OCI-LY7 (cell line): Measurements from ENCODE around the gene DUSP16.

Source experiments
- EZH2phosphoT487 ChIP-seq: fragments of 200-600 bp; sonication (generic); IDR thresholded peaks from 2 replicates; pipeline ENCODE4 v1.6.1; 2018; ENCODE audit warnings: low read depth, borderline replicate concordance, mild to moderate bottlenecking, mixed run types, antibody characterized with exemption, low read length, moderate library complexity, mixed read lengths
- TF ChIP-seq, protein P1 (sequence below): fragments of 200-600 bp; sonication (generic); conservative IDR thresholded peaks from 2 replicates; pipeline ENCODE4 v1.5.1; 2014; ENCODE audit warnings: mild to moderate bottlenecking, antibody characterized with exemption, low read length, moderate library complexity, mixed read lengths

DNA sequence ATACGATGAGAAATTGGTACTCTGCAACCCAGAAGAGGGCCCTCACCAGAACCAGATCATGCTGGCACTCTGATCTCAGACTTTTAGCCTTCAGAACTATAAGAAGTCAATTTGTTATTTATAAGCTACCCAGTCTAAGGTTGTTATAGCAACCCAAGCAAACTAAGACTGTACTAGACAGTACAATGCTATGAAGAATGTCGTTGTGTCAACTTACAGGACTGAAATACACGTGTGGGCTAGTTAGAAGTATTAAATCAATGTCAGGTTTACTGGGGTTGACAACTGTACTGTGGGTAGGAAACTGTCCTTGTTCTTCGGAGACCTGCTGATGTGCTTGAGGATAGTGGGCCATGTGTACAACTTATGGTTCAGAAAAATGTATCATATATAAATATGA is 19.7 kb downstream of the DUSP16 start:
- TF ChIP-seq, protein P1, sequence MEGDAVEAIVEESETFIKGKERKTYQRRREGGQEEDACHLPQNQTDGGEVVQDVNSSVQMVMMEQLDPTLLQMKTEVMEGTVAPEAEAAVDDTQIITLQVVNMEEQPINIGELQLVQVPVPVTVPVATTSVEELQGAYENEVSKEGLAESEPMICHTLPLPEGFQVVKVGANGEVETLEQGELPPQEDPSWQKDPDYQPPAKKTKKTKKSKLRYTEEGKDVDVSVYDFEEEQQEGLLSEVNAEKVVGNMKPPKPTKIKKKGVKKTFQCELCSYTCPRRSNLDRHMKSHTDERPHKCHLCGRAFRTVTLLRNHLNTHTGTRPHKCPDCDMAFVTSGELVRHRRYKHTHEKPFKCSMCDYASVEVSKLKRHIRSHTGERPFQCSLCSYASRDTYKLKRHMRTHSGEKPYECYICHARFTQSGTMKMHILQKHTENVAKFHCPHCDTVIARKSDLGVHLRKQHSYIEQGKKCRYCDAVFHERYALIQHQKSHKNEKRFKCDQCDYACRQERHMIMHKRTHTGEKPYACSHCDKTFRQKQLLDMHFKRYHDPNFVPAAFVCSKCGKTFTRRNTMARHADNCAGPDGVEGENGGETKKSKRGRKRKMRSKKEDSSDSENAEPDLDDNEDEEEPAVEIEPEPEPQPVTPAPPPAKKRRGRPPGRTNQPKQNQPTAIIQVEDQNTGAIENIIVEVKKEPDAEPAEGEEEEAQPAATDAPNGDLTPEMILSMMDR: no peak
- no peak for TF ChIP-seq EZH2phosphoT487
